Activated effector memory CD4-positive, alpha-beta T cell treated with anti-CD3 and anti-CD28 coated beads, Interleukin-2, amount 50 U/mL, for 16 hours (primary cell): ENCODE measurements around the gene GUCY1A2.

Experiments used
- DNase-seq: peaks from one replicate; pipeline ENCODE4 v3.0.0-alpha.2; 2020

The GUCY1A2 gene

DNA sequence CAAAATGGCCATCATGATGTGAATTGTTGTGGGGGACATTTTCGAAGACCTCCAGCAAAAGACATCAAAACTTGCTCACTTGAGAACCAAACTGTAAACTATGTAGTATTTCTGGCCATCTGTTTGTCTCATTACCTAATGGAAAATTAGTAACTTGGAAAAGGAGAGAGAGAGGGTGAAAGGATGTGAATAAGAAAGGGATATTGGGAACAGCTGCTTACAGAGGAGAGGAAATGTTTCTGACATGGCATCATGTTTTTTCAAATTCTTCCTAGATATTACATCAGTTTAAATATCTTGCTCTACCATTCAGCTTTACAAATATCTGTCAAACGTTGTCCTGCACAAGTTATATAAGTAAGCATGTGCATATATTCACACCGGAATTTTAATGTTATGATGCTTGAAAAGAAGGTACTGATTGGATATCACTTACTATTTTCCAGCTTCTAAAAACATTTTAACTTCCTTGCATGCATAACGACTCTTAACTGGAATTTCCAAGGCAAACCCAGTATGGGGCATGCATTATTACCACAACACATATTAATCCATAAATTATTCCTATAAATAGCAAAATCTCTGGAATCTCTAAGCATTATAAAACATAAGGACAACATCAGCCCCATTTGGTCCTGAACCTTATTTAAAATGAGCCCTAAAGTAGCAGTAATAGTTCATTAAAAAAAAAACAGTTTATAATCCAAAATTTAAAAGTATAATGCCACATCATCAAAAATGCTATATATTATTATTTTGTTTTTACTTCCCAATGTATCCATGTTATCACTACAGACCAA lies 20.0 kb downstream of the GUCY1A2 start:
- DNase-seq, result no peak

DNA sequence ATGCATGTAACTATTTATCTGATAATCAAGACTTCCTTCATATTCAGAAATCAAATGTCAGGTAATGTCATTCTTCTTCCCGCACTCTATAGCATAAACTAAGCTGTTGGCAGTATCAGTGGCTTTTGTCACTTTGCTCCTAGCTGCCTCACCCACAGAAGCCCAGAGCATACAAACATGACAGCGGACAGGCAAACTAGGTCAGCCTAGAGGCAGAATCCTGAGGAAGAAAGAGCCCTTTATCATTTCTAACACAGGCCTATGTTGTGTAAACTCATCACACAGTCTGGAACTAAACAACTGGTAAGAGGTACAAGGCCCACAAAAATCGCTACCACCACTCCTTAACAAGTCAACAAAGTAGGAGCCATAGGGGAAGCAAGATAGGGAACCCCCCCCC lies 21.0 kb downstream of the GUCY1A2 start:
- DNase-seq, result no peak

DNA sequence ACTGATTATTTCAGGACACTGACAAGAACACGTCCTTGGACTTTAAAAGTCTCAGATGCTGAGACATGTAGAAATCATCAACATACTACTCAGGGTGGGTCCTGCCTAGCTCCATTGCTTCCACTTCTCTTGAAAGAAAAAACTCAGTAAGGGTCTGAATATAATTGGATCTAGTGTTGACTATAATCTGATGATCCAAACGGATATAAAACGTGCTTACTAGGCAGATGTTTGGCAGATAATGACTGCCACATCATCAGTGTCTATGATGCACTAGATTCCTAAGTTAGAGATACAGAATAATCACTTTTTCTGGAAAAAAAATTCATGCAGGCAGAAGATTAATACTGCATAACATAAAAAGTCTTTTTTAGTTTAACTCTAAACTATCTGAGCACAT lies 21.6 kb downstream of the GUCY1A2 start:
- DNase-seq, result no peak

DNA sequence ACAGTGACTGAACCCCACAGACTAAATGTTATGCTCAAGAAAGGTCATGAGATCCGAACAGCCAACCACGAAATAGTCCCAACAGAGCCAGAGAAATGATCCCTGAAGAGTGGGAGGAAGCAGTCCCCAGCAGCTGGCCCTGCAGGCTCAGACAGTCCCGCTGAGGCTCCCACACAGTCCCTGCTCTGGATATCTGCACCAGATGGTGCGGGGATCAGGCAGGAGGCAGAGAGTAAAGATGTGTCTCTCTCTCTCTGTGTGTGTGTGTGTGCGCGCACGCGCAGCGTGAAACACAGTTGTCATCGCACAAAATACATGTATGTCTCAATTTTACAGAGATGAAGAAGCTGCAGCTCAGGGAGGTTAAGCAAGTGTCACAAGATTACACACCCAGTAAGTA lies 27.9 kb downstream of the GUCY1A2 start:
- no peak for DNase-seq

DNA sequence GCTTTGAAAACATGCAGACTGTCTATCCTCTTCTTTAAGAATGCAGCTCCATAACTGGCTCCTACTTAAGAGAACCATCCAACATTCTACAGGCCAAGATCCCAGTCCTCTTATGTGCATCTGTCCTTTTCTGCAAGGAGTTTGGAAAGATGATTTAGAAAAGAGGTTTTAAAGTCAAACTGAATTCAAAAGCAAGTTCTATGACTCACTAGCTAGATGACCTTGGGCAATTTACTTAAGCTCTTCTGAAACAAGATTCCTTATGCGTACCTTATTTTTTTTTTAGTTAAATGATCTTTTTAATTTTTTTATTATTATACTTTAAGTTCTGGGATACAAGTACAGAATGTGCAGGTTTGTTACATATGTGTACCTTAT lies 29.2 kb downstream of the GUCY1A2 start:
- DNase-seq, result no peak

DNA sequence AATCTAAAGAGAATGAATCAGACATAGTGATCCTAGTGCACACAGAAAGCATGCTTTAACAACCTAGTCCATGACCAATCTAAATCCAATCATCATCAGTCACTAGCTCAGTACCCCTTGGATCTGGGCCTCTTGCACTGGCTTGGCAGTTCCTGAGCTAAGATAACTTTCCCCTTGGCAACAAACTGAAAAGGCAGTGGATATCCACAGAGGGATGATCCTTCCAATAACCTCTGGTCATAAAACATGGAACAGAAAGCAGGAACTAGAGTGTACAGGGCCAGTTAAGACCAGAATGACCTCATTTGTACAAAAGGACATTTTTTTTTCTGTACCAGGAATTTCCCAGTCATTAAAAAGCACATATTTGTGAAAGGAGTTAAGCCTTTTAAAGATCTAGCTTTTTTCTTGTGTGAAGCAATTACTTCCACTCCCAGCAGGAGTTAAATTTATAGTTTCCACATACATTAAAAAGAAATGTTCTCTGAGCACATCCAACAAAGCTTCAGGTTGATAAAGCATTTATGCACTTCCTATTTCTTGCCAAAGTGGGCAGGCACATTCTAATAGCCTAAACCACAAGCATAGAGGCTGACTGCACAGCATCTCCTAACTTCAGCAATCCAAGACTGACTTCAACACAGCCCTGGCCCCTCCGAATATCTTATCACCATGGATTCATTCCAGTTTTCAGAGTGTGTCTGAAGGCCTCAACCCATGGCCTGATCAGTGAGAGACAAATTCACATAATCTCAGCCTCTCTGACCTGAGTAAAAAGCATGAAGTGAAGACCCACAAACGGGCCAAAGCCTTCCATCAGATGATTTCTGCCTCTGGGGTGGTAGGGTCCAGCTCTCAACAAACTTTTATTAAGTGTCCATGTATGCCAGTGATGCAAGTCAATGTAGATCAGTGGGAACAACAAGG lies 29.9 kb downstream of the GUCY1A2 start:
- no peak for DNase-seq

DNA sequence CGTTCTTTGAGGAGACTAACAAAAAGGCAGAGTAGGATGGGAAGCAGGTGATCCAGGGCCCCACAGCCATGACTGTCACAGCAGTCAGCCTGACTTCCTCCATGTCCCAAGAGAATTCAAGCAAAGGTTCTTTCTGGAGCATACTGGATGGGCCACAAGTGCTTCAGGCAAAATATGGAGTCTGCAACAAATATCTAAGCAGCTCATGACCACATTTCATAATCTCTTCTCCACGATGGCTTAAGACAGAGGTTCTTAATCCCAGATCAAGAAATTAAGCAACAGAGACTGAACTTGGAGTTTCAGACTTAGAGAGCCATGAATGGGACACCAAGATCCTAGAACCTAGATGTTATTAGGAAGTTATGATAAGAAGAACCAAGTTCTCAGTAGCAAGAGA lies 31.6 kb downstream of the GUCY1A2 start:
- no peak for DNase-seq

DNA sequence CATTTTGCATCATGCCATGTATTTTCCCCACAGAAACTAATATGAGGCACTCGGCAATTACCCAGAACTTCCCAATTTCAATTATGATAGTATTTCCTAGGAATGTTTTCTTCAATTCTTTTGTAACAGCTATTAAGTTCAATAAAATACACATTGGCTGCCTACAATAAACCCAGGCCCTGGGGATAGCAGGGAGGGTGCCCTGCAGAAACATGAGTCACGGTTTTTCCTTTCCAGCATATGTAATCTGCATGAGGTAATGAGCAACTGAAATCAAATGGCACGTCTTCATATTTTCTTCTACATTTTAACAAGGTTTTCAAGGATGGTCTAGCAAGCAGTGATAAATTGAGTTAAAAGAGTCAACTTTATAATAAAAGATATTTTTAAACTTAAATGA lies 32.0 kb downstream of the GUCY1A2 start:
- DNase-seq, result no peak

DNA sequence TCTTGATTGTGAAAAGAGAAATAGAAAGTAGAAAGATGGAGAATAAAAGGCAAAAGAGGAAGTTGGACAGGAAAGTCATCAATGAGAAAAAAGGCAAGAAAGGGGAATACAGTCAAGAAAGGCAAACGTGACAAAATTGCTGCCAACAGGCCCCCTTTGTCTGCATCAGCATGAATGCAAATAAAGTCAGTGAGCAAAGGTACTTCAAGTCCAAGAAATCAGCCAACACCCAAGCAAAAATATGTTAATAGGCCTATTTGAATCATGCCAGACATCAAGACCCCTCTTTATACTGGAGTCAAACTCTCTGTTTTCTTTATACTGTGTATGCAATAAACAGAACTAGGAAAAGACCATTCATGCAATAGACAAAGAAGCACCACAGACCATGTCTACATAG lies 34.3 kb downstream of the GUCY1A2 start:
- no peak for DNase-seq

DNA sequence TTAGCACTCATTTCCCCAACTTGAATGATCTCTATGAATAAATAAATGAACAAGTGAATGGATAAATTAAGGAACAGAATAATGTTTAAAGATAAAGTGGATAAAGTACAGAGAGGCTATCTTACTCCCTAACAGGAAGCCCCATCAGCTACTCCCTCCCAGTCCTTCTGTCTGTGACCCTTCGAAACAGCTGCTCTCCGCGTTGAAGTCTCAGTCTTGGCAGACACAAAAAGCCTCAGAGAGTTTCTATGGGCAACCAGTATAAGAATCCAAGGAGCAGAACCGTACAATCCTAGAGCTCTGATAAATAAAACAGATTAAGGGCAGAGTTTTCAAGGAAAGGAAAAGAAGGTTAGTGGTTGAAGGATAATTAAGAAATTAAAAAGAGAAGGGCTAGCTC lies 35.0 kb downstream of the GUCY1A2 start:
- no peak for DNase-seq

DNA sequence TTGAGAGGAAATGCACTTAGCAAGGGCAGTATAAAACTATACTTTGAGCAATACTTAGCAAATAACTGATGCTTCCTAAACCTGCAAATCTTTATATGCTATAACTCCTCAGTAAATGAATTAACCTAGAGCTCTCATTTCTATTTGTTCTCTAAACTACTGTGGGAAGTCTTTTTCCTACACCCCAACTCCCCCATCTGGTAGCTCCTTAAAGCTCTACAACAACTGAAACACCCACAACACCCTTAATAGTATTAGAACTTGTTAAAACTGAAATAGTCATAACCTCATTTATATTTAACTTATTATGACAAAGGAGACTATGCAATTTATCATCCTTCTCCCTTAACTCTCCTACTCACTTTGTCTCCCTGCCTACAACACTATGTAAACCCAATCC lies 43.4 kb downstream of the GUCY1A2 start:
- no peak for DNase-seq

DNA sequence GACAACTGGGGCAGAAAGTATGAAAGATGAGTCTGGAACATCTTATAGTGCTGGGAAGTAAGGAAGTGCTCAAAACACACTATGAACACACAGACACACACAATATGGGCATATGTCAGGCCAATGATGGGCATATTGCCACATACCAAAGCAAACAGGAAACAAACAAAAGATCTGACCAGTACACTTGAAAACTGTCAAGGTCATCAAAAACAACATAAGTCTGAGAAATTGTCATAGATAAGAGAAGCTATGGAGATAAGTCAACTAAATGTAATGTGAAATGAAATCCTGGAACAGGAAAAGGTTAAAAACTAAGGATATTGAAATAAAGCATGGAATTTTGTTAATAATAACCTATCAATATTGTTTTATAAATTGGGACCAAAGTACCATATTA lies 46.4 kb downstream of the GUCY1A2 start:
- no peak for DNase-seq

DNA sequence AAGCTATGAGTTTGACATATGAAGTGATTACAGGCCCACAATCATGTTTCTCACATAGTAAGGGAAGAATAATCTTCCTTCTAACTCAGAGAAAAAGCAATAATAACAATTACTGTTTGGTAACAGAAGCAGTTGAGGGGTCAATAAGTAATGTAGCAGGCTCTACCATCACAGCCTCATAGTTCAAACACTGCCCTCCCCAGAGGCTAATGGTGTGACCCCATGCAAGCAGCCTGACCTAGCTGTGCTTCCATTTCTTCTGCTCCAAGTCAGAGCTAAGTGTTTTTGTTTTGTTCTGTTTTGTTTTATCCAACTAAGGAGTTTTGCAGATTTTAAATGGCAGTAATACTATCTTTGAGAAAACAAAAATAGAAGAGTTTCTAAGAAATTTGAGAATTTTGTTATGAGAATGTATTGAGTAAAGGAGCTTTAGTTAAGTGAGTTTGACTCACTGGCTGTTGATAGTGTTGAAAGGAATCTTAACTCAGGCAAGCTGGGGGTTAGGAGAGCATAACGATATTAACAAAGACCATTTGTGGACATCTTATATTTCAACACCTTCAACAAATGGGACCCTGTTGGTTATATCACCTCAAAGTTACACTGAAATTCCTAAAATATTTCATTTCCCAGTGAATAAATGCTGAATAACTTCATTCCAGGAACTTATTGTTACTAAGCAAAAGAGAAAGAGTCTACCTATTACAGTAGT lies 48.5 kb downstream of the GUCY1A2 start:
- no peak for DNase-seq

DNA sequence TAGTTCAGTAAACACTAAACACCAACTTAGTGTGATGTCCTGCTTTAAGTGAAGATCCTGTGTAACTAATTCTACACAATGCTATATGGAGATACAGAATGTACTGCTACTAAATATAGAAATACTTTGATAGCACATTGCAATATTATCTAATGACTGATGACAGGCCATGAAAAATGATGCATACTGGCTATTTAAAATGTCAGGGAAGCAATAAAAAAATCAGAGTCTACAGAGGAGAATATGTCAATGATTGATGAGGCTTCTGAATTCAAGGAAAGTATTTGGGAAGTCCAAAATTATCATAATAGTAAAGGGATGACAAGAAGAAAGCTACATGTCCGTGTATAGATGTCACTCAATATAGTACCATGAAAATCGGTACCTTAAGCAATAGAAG lies 55.3 kb downstream of the GUCY1A2 start:
- DNase-seq, result no peak

DNA sequence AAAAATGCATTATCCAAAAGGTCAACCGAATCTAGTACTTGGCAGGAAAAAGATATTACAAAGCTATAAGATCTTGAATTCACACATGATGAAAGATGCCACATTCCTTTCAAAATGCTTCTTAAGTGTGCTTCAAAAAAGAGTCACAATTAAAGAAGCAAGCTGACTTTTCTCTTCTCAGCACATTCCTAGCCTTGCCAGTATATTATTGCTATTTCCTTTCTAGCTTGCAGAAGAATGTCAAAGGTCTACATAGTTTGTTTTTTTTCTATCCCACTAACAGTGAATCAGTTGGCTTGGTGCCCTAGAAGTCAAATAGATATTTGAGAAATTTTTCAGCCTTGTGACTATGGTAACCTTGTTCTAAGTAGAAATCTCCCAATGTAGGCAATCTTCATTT lies 56.8 kb downstream of the GUCY1A2 start:
- DNase-seq, result no peak

DNA sequence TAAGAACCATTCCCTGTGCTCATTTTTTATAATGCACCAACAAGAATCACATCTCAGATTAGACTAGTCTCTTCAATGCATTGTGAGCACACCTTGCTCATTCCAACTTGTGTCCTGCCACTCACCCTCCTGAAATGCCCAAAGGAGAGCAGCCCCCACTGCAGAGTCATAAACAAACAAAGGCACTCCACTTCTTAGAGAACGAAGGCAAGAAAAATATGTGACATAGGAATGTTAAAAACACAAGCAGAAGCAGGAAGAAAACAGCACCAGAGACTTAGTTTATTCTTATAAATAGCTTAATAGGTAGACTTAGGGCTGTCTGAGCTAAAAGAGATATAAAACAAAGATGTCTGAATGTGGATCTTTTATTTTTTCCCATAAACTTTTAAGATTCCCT lies 57.2 kb downstream of the GUCY1A2 start:
- no peak for DNase-seq

DNA sequence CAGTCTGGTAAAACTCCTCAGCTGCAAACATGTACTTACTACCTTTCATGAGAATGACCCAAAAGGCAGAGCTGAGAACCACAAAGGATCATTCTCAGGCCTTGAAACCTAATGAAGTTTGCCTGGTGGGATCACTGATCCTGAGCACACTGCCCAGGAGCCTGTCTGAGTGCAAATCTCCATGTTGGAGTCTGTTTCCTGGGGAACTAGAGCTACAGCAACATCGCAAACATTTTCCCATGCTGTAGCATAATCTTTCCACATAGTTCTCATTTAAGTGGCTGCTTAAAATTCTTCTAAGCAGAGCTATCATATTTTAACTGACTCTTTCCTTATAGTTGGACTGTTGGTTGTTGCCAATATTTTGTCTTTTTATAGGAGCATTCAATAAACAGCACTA lies 58.5 kb downstream of the GUCY1A2 start:
- DNase-seq, result no peak

DNA sequence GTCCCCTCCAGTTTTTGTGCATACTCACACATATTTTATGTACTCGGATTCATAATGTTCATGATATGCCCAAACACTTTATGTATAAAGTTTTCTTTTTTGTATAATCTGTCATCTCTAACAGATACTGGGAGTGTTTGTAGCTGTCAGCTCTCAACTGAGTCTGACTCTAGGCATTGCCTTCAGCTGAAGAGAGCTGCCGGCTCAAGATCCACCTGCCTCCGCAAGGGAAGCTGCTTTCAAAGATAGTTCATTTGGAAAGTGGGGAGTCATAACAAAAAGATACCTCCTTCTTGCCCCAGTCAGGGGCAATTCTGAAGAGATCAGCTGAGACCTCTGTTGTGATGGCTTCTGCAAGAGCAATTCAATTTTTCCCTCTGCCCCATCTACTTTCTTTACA lies 58.9 kb downstream of the GUCY1A2 start:
- no peak for DNase-seq

DNA sequence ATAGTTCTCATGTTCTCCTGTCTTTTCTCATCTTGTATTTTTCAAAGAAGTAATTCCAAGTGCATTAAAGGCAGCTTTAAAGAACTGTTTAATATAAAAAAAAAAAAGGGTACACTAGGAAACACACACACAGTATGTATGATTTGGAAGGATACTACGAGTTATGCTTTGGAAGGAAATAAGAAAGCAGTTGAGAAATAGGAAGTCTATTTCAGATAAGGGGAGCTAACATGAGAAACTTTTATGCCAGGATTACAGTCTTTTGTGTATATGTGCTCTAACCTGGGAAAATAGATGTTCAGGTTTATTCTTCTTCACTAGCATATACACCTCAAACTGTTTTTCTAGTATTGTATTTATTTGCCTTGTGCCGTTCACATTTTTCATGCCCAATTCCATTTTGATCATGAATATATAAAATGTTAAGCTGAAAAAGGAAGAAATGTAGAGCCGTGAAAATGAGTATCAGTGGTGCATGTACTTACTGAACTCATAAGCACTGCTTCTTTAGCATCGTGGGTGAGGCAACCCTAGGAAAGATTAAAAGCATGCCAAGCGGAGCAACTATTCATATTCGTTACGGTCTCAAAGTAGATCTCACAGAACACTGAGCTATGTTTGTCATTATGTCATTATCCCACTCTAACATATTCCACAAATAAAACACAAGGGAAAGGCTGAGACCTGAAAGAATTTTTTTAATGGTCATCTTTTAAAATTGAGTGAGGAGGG lies 59.6 kb downstream of the GUCY1A2 start:
- no peak for DNase-seq

DNA sequence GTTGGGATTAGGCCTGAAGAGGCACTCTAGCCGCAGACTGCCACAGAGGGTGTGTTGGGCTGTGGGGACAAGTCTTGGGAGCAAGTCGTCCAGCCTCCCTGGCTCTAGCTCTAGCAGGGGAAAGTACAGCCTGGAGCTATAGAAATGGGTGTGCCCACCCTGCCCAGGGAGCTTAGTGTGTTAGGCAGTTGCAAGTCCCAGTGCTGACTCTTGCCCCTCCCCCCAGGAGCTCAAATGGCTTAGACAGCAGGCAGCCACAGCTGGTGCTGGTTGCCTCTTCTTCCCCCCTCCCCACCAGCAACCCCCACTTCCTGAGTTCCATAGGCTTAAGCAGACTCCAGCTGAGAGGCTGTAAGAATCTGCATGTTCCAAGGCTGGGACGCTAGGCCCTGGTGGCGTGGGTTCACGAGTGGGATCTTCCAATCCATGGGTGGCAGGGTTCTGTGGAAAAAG lies 61.2 kb downstream of the GUCY1A2 start:
- DNase-seq, result no peak

DNA sequence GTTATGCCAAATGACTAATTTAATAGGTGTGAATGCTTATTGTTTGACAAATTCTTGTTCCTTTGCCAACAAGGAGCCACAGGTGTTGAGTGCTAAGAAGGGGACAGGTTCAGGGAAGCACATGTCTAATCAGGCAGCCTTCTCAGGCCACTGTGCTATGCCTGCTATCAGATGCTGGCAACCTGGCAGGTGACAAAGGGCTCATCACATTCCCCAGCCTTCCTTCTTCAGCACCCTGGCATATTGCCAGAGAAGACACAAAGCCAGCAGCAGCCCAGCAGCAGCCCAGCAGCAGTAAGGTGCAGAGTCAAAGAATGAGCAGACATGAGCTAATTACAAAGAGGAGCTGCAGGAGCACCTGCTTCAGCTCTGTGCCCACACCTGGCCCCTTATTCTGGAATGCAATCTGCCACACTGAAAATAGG lies 68.2 kb downstream of the GUCY1A2 start:
- no peak for DNase-seq

DNA sequence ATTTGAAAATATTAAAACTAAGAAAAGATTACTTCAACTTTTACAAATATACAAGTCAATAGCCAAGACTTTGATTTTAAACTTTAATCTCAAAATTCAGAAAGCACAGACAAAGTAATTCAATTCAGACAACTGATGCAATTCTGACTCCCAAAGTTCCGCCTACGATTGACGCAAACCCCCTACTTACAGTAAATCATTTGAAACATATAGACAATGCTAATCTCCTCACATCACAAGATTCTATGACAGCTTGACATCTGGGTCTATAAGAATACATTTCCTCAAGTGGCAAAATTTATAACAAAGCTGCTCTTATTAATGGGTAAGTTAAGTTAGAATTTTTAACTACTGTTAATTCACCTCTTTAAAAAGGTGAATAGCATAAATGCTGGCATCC lies 75.2 kb downstream of the GUCY1A2 start:
- no peak for DNase-seq

DNA sequence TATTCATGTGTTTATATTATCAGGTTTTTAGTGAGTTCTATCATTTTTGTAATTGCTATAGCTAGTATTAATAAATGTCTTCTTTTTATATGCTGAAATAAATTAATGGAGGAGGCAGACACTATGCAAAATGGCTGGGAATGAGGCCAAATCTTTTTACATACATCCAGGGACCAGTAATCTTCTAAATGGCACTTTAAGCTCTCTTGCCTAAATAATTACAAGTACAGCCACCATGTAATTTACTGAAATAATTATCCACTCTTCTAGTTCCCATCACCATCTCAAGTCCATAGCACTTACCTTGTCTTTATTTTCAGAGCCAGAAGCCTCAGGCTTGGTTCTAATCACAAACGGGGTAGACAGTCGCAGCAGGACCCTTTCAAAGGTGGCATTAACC lies 79.1 kb downstream of the GUCY1A2 start:
- no peak for DNase-seq
